HCT116 (cell line): ENCODE measurements around the gene IL32. TPM values are rescaled to one million over a fixed set of nuclear protein-coding genes. Genes with fewer than 3 reads are reported as not detected.
"Not testable (repeated sequence)": the region's sequence is repeated elsewhere in the genome, so short reads cannot be mapped to it uniquely, and the experiment has no call there.

Source experiments
- ATAC-seq: fragments of 200-7000 bp; cut with Tn5 transposase; 2 replicates; pipeline ENCODE4 v1.9.1; 2020; ENCODE audit warnings: mild to moderate bottlenecking, moderate library complexity
- BruUV-seq: library from RNA; stranded (reverse); fragments of 400-500 nt; replicated peaks from 2 replicates; lab custom pipeline; 2021; lab: Mats Ljungman, UMichigan
- CTCF ChIA-PET: fragments of 300-600 bp; sonication (Branson Sonifier 250); formaldehyde crosslinking; loops from one replicate; lab custom pipeline; 2021; ENCODE audit warnings: antibody characterized with exemption; lab: Charles Lee
- POLR2A ChIA-PET: fragments of 300-600, 350-600 bp; sonication (Branson Sonifier 250); formaldehyde crosslinking; loops from one replicate; lab custom pipeline; 2021; ENCODE audit warnings: antibody characterized with exemption; lab: Charles Lee
- RAD21 ChIA-PET, 2 experiments: fragments of 300-600 bp; sonication (Branson Sonifier 250); formaldehyde crosslinking; loops; one replicate each; lab custom pipeline; 2023; ENCODE audit warnings: low total read pairs in 2 of 2; ENCODE audit not compliant: uncharacterized antibody in 2 of 2, unreplicated experiment in 2 of 2, low non-redundant PET in 1 of 2; lab: Charles Lee
- DNase-seq: peaks from one replicate; pipeline ENCODE4 v3.0.0-alpha.2; 2010; ENCODE audit warnings: low read depth, low spot score
- H2AFZ ChIP-seq: fragments of 200-600 bp; shearing (Covaris generic), sonication (generic); 2 replicates; pipeline ENCODE4 v1.6.1; 2017; ENCODE audit warnings: low read depth, mixed run types, mixed read lengths, antibody characterized with exemption, low read length; ENCODE audit not compliant: poor library complexity, severe bottlenecking
- H3K27ac ChIP-seq: 2 replicates; pipeline ENCODE4 v1.5.1; 2012; ENCODE audit warnings: low read depth, low read length
- H3K27me3 ChIP-seq: fragments of 200-600 bp; sonication (generic); 2 replicates; pipeline ENCODE4 v1.6.1; 2016; ENCODE audit warnings: mixed run types, low read length, mixed read lengths; ENCODE audit not compliant: insufficient read depth
- H3K36me3 ChIP-seq, 2 experiments: fragments of 200-500 bp in 1 of 2; fragments of 200-600 bp in 1 of 2; sonication (Bioruptor generic) in 1 of 2; sonication (generic) in 1 of 2; 2 replicates each; pipeline versions ENCODE4 v1.5.1 to v1.6.1; 2014 to 2016; ENCODE audit warnings: low read length in 2 of 2, inconsistent platforms in 1 of 2, mixed read lengths in 1 of 2, mixed run types in 1 of 2; ENCODE audit not compliant: insufficient read depth in 2 of 2, control insufficient read depth in 1 of 2
- H3K4me1 ChIP-seq, 2 experiments: fragments of 200-600 bp in 1 of 2; sonication (generic) in 1 of 2; 2 replicates each; pipeline versions ENCODE4 v1.5.1 to v1.6.1; 2012 to 2017; ENCODE audit warnings: low read length in 2 of 2, inconsistent platforms in 1 of 2, mild to moderate bottlenecking in 1 of 2, mixed read lengths in 1 of 2, mixed run types in 1 of 2, moderate library complexity in 1 of 2; ENCODE audit not compliant: insufficient read depth in 2 of 2, control insufficient read depth in 1 of 2
- H3K4me2 ChIP-seq: fragments of 200-600 bp; sonication (generic); 2 replicates; pipeline ENCODE4 v1.6.1; 2017; ENCODE audit warnings: mixed run types, low read length, mixed read lengths
- H3K4me3 ChIP-seq, 2 experiments: fragments of 200-600 bp in 1 of 2; sonication (generic) in 1 of 2; replicated peaks in 1 of 2; 2 replicates each; pipeline ENCODE4 v1.5.1; 2011 to 2016; ENCODE audit warnings: low read length in 2 of 2, control low read depth in 1 of 2, low read depth in 1 of 2, mild to moderate bottlenecking in 1 of 2, mixed read lengths in 1 of 2, mixed run types in 1 of 2
- H3K79me2 ChIP-seq: fragments of 200-600 bp; sonication (generic); 2 replicates; pipeline ENCODE4 v1.6.1; 2017; ENCODE audit warnings: mild to moderate bottlenecking, mixed run types, low read length, moderate library complexity, mixed read lengths; ENCODE audit not compliant: insufficient read depth
- H3K9ac ChIP-seq: fragments of 200-600 bp; sonication (generic); 2 replicates; pipeline ENCODE4 v1.6.1; 2016; ENCODE audit warnings: low read length, mixed read lengths
- H3K9me2 ChIP-seq: fragments of 200-600 bp; sonication (generic), shearing (Covaris generic); 2 replicates; pipeline ENCODE4 v1.6.1; 2017; ENCODE audit warnings: mixed run types, mild to moderate bottlenecking, moderate library complexity; ENCODE audit not compliant: insufficient read depth
- H3K9me3 ChIP-seq, 2 experiments: fragments of 200-500 bp in 1 of 2; fragments of 200-600 bp in 1 of 2; sonication (Bioruptor generic) in 1 of 2; sonication (generic) in 1 of 2; 2 replicates each; pipeline ENCODE4 v1.6.1; 2014 to 2017; ENCODE audit warnings: low read length in 2 of 2, mixed read lengths in 2 of 2, inconsistent platforms in 1 of 2, low read depth in 1 of 2, mild to moderate bottlenecking in 1 of 2, mixed run types in 1 of 2, moderate library complexity in 1 of 2; ENCODE audit not compliant: control insufficient read depth in 1 of 2, insufficient read depth in 1 of 2
- H4K20me1 ChIP-seq: fragments of 200-600 bp; sonication (generic), shearing (Covaris generic); 2 replicates; pipeline ENCODE4 v1.6.1; 2017; ENCODE audit warnings: mixed run types, mild to moderate bottlenecking, moderate library complexity; ENCODE audit not compliant: insufficient read depth
- CTCF ChIP-seq, 3 experiments: fragments of 200-600 bp in 1 of 3; sonication (generic) in 1 of 3; IDR thresholded peaks in 2 of 3; conservative IDR thresholded peaks in 1 of 3; 2 replicates each; pipeline ENCODE4 v1.5.1; 2012 to 2017; ENCODE audit warnings: low read depth in 2 of 3, low read length in 2 of 3, antibody characterized with exemption in 1 of 3, borderline replicate concordance in 1 of 3, control low read depth in 1 of 3, mild to moderate bottlenecking in 1 of 3, mixed read lengths in 1 of 3, mixed run types in 1 of 3, moderate library complexity in 1 of 3; ENCODE audit not compliant: insufficient read depth in 1 of 3
- FOSL1 ChIP-seq: IDR thresholded peaks from 2 replicates; pipeline ENCODE4 v1.6.1; 2012; ENCODE audit warnings: low read depth
- POLR2AphosphoS5 ChIP-seq: IDR thresholded peaks from 2 replicates; pipeline ENCODE4 v1.6.1; 2011; ENCODE audit warnings: mild to moderate bottlenecking, low read depth, low read length, moderate library complexity
- intact Hi-C: fragments of 100-400 bp; cut with micrococcal nuclease; formaldehyde crosslinking; loops from 2 replicates; pipeline ENCODE4 v1.10.0; 2022
- total RNA-seq: library from RNA; stranded (reverse); gene quantifications from one replicate; pipeline ENCODE4 v1.2.1, GENCODE V29; 2021; ENCODE audit not compliant: unreplicated experiment

The IL32 gene
- total RNA-seq, 1 experiment from 2014 or later = 13.7 TPM

DNA sequence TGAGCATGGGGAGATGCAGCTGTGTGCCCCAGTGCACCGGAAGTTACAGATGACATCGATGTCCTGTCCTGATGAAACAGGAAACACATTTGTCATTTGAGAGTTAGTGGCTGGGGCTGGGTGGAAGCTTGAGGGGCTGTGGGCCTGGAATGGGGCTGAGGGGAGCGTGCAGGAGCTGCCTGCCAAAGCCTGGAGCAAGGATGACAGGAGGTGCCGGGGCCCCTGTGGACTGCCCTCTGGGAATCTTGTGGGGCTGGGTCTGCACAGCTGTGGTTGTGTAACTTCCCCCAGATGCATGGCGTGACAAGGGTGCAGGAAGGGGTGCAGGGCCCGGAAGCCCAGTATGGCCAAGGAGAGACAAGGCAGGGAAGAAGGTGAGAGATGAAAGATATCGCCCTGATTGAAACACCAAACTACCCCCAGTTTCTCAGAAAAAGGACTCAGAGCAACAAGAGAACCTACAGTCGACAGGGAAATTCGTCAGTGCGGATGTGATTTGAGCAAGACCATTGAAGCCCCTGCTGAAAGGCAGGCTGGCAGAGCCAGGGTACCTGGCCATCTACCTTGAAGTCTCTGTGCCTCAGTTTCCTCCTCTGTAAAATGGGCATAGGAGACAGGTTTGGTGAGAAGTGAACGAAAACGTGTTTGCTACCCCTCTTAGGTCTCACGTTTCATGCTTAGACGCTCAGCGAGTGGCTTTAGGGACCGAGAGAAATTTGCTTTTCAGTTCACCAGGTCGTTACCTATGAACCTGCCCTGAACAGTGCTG, 10.3 kb upstream of the IL32 start (continued):
- TF ChIP-seq CTCF (IDR thresholded peaks at IDR 0.05 in 2 of 3, conservative IDR thresholded peaks at IDR 0.05 in 1 of 3; ENCODE audit: borderline replicate concordance in 1 of 3, insufficient read depth in 1 of 3, low read depth in 2 of 3, low read length in 2 of 3) (no peak), FOSL1 (no peak), POLR2AphosphoS5 (no peak)
- TF ChIP-seq, all 23 proteins: peak for 0

GRCh38 chr16:3055734-3056115, 9.7 kb upstream of the IL32 start:
- H3K27me3 ChIP-seq, H3K9ac ChIP-seq, H3K36me3 ChIP-seq, ATAC-seq, H3K9me2 ChIP-seq, H3K27ac ChIP-seq, H3K9me3 ChIP-seq, DNase-seq, RAD21 ChIA-PET, H4K20me1 ChIP-seq, CTCF ChIA-PET, H3K4me2 ChIP-seq, BruUV-seq, POLR2A ChIA-PET, H3K79me2 ChIP-seq, H3K4me3 ChIP-seq, H2AFZ ChIP-seq: not testable (repeated sequence)
- intact Hi-C loops = loop anchor here (10.0 kb wide), 1 partner anchor 119 kb away; no protein-coding TSS in a partner anchor
- peaks cover 0 to 26% of the 10 kb centered on the region in 2 experiments; a peak in 3 of 4 replicates for H3K4me1 ChIP-seq
